ENCODE results near the gene MANBA.

The MANBA gene
- 8.0 to 33.8 reads per million in 2 experiments for total RNA-seq

GRCh38 chr4:102760645-102761295 lies at the start of gene MANBA:
Gene MANBA (minus strand): TSS chr4:102760968. CDS start chr4:102760894, 74 bp downstream.
- peak; percentile 77 for DNase-seq (ENCODE audit: low read depth)

DNA sequence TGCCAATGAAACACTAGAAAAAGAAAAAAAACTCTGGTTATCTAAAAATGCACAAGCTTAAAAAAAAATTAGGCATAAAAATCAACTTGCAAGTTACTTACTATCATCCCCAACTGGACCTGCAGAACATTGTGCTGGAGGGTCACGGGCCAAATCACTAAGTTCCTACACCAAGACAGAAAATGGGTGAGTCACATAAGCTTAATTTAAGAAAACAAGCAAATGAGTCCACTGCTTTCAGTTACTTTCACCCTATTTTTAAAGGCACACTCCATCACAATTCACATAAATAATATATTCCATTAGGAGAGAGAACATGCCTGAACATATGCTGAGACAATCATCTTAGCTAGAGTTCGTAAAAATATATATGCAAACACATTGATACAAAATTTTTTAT lies 48.9 kb upstream of the MANBA start:
- no peak for DNase-seq (ENCODE audit: low read depth)

GRCh38 chr4:102809190-102809589 lies 48.4 kb upstream of the MANBA start:
- no peak for DNase-seq (ENCODE audit: low read depth)

GRCh38 chr4:102808009-102808408 lies 47.2 kb upstream of the MANBA start:
- no peak for DNase-seq (ENCODE audit: low read depth)

GRCh38 chr4:102807345-102807744 lies 46.6 kb upstream of the MANBA start:
- no peak for DNase-seq (ENCODE audit: low read depth)

DNA sequence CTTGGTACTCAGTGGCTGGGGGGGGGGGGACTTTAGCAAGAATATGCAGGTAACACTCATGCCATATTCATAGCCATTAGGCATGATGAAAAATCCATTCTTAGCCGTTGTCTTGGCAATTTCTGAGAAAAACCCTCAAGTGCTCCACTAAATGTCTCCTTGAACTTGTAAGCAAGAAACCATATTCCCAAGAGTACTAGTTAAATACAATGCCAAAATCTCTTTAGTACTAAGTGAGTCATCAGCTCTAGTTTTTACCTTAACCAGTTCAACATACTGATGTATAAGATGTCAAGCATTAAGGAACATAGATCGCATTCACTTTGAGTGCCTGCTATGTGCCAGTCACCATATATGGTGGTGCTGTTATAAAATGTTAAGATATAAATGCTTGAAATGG lies 39.0 kb upstream of the MANBA start:
- no peak for DNase-seq (ENCODE audit: low read depth)

DNA sequence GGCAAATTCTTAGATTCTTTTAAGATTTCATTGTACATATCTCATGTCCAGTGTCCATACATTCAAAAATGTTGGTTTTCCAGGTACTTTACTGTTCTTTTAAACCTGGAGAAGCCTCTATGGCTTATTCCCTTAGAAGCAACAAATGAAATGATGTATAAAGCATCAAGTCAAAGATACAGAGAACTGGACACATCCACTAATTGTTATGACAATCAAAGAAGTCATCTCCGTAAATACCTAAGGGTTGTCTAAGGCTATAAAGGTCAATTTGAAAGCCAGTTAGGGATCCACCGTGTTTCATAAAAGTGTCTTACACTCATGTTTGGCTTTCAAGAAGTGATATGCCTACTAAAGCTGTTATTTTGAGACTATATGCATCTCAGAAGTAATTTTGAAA lies 34.2 kb upstream of the MANBA start:
- no peak for DNase-seq (ENCODE audit: low read depth)

DNA sequence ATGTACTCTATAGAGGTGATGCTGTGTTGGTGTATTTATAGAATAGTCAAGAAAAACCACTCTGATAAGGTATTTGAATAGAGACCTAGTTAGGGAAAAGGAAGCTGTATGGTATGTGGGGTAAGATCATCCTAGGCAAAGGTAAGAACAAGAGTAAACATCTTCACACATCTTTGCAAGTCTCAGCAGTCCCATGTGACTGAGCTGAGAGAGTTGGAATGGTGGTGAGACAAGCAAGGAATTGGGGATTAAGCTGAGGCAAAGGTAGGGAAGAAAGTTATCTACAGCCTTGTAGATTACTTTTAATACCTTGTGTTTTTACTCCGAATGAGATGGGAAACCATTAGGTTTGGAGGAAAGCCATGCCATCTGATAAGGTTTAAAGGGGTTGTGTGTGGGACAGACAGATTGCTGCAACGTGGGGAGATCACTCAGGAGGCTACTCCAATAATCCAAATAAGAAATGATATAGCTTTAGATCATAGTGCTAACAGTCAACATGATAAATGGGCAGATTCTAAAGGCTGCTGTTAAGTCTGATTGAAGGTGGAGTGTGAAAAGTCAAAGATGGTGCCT lies 31.7 kb upstream of the MANBA start:
- DNase-seq (ENCODE audit: low read depth) = no peak

- no peak for DNase-seq (ENCODE audit: low read depth)
Measured at GRCh38 chr4:102791318-102791835, 30.6 kb upstream of the MANBA start.

DNA sequence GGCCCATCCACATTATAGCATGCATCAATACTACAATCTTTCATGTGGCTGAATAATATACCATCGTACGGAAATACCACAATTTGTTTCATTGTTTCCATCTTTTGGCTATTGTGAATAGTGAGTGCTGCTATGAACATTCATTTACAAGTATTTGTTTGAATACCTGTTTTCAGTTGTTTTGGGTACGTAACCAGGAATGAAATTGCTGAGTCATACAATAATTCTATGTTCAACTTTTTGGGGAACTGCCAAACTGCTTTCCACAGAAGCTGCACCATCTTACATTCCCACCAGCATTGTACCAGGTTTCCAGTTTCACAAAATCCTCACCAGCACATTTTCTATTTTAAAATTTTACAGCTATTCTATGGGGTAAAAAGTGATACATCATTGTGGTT lies 28.5 kb upstream of the MANBA start:
- no peak for DNase-seq (ENCODE audit: low read depth)

DNA sequence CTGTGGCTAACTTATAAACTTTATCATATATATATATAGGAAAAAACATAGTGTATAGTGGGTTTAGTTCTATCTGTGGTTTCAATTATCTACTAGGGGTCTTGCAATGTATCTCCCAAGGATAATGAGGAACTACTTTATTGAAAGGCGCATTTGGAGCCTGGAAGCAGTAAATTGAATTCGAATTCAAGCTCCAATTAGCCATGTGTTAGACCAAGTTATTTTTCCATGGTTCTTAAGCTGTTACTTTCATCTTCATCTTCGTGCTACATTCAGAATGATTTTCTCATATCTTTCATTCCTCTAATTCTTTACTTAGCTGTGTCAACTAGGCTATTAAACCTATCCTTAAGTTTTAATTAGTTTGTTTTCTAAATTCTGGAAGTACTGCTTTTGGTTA lies 27.2 kb upstream of the MANBA start:
- no peak for DNase-seq (ENCODE audit: low read depth)

DNA sequence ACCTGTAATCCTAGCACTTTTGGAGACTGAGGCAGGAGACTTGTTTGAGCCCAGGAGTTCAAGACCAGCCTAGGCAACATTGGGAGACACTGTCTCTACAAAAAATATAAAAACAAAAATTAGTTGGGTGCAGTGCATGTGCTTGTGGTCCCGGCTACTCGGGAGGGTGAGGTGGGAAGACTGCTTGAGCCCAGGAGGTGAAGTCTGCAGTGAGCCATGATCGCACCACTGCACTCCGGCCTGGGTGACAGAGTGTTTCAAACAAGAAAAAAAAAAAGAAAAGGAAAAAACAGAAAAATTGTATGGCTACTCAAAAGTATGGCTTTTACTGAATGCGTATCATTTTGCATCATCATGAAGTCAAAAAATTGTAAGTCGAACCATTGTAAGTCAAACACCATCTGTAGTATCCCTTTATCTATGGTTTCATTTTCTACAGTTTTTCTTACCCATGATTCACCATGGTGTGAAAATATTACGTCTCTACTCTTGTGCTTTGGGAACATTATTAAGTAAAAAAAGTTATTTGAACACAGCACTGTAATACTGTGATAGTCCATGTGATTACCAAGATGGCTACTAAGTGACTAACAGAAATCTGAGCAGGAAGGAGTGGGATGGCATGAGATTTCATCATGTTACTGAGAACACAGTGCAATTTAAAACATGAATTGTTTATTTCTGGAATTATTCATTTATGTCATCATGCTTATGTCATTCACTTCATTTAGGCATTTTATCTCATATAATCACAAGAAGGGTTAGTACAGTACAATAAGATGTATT lies 26.5 kb upstream of the MANBA start:
- no peak for DNase-seq (ENCODE audit: low read depth)

DNA sequence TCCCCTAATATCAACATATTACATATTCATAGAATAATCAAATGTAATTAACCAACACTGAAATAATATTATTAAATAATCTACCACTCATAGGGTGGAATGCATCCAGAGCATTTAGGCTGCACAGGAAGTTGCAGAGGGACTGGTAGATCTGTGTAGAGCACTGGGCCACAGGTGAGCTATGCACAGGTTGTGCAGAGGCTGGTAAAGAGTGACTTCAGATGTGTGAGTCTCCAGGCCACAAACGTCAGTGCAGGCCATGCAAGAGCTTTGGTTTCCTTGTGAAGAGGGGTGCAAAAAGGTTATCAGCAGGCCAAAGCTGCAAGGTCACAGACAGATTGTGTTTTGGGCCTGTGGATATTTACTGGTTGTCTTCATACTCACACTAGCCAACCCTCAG lies 25.5 kb upstream of the MANBA start:
- DNase-seq (ENCODE audit: low read depth) = no peak

DNA sequence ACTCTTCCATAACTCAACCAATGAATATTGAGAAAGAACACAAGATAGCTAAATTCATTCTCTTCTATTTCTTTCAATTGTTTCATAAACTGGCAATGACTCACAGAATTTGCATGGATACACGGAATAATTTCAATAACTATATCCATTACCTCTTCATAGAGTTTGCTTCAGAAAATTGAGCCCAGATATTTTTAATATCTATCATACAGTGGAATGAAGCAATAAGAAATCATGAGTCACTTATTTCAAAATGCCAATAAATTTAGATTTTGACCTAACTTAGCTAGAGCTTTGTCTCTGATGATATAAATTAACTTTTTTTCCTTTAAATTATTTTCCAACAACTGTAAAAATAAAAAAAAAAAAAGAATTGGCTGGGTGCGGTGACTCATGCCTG lies 22.2 kb upstream of the MANBA start:
- DNase-seq (ENCODE audit: low read depth) = no peak

GRCh38 chr4:102781570-102781969 lies 20.8 kb upstream of the MANBA start:
- DNase-seq (ENCODE audit: low read depth) = no peak

DNA sequence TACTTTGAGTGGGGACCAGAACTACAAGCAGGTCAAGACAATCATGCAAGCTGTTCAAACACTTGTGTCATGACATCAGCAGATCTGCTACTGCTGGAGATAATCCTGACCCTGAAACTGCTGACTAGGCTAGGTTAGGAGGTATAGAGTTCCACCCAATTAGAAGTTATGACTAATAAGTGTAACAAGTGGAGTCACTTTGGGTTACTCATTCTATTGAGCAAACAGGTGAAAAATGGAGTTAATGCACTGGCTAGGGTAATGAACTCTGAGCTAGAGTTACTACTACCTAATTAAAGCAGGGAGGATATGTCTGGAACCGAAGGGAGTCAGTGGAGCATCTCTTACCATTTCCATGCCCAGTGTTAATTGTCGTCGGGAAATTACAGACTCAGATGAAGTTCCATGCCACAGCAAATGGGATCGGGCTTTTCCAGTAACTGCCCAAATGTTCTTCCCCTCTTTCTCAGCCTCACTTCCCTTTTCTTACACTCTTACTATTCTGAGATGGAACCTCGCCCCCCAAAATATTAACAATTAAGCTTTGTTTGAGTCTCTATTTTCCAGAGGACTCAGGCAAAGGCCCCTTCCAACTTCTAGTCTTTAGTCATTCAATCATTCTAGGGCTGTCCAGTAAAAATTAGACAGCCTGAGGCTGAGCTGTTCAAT lies 19.8 kb upstream of the MANBA start:
- DNase-seq (ENCODE audit: low read depth) = no peak

DNA sequence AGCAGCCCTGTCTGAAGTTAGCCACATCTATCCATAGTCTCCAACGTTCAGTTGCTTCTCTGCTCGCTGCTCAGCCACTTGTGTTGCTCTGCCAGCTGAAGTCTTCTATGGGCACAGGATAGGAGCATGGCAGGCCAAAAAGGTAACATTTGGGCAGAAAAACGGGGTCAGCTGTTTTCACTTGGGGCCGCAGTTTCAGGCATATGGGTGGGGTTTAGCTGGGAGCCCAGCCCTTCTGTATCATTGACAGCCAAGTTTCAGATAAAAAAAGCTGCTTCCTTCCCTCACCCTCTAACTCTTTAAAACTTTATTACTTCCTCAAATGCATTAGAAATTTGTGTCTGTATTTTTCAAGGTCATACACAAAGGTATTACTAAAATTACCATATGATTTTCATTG lies 18.4 kb upstream of the MANBA start:
- no peak for DNase-seq (ENCODE audit: low read depth)

DNA sequence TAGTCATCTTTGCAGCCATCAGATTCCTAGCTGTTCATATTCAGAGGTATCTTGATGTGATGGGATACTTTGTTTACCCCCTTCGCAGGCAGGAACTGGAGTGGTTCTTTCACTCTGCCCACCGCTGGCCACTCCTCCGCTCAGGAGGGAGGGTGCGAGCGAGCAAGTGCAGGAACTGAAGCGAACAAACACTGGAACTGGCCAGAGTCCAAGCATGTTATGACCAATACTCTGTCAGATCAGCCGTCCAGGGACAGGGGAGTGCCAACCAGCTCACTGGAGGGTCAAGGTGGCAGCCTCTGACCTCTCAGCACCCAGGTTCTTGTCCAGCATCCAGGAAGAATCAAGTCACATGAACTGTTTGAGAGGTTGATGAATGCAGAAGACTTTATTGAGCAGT lies 18.0 kb upstream of the MANBA start:
- DNase-seq (ENCODE audit: low read depth) = no peak

DNA sequence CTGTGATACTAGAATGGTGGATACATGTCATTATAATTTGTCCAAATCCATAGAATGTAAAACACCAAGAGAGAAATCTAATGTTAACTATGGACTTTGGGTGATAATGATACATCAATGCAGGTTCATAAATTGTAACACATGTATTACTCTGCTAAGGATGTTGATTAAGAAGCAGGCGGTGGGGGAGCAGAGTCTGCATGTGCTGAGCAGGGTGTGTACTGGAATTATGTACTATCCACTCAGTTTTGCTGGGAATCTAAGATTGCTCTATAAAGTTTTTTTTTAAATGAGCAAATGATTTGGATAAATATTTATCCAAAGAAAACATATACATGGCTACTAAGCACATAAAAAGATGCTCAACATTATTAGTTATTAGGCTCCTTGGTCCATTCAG lies 15.0 kb upstream of the MANBA start:
- no peak for DNase-seq (ENCODE audit: low read depth)

DNA sequence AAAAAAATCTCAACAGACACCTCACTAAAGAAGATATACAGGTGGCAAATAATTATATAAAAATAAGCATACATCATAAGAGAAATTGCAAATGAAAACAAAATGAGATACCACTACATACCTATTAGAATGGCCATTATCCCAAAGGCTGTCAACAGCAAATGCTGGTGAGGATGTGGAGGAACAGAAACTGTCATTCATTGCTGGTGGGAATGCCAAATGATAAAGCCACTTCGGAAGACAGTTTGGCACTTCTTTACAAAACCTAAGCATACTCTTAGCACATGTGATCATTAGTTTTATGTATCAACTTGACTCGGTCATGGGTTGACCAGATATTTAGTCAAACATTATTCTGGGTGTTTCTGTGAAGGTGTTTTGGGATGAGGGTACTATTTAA lies 13.5 kb upstream of the MANBA start:
- no peak for DNase-seq (ENCODE audit: low read depth)

- no peak for DNase-seq (ENCODE audit: low read depth)
Measured at GRCh38 chr4:102772738-102773340, 12.1 kb upstream of the MANBA start.

DNA sequence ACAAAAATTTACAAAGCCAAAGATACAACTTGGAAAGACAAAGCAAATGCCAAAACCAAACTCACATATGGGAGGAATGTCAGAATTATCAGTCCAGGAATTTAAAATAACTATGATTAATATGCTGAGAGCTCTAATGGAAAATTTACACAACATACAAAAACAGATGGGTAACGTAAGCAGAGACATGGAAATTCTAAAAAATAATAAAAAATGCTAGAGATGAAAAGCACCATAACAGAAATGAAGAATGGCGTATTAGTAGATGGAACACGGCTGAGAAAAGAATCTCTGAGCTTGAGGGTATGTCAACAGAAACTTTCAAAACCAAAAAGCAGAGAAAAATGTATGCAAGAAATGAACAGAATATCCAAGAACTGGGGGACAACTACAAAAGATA lies 4.1 kb upstream of the MANBA start:
- no peak for DNase-seq (ENCODE audit: low read depth)

All from T follicular helper cell (primary cell).